Measurements from ENCODE around the gene SLITRK3. TPM values are rescaled to one million over a fixed set of nuclear protein-coding genes. Genes with fewer than 3 reads are reported as not detected.

SLITRK3 gene
- total and polyA plus RNA-seq, 5 experiments from 2014 or later: not detected

GRCh38 chr3:165202995-165203394 lies 6.8 kb upstream of the SLITRK3 start:
- DNase-seq: no peak
- Mint-ChIP-seq H3K27me3 (peaks cover 7 to 21% (median 10%) of the 10 kb centered on the region in 5 donors), H3K27ac (no peak overlapping the region), H3K4me1 (peaks cover 0 to 2% (median 0%) of the 10 kb centered on the region in 4 donors), H3K36me3 (no peaks in the 10 kb centered on the region), H3K4me3 (no peak overlapping the region), H3K9me3 (no peaks in the 10 kb centered on the region)
- POLR2A ChIA-PET: no interaction called here
- ATAC-seq: no peak

GRCh38 chr3:165201964-165202363 lies 5.8 kb upstream of the SLITRK3 start:
- H3K4me3 Mint-ChIP-seq: no peak overlapping the region
- POLR2A ChIA-PET: no interaction called here
- DNase-seq: no peak
- H3K4me1 Mint-ChIP-seq: peaks cover 1 to 6% (median 6%) of the 10 kb centered on the region in 4 donors
- H3K36me3 Mint-ChIP-seq: peaks cover 0 to under 1% (median 0%) of the 10 kb centered on the region in 3 donors
- H3K27me3 Mint-ChIP-seq: peaks cover 14 to 27% (median 16%) of the 10 kb centered on the region in 5 donors
- peaks cover 0 to 2% (median 0%) of the 10 kb centered on the region in 9 donors for H3K9me3 Mint-ChIP-seq
- H3K27ac Mint-ChIP-seq: no peak overlapping the region
- ATAC-seq: no peak

DNA sequence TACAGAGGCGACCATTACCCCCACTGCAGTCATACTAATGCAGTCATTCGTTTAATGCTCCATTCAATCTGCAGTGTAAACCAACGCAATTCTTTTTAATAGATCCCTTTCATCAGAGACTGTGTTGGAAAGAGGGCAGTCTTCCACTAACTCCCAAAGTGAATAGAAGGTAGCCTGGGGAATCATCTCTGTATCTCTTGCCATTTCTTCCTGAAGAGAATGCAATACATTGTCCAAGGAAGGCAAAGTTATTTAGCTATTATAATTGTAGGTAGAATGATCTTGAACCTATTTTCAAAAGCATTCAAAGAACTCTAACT lies 1.3 kb upstream of the SLITRK3 start:
- DNase-seq: no peak
- Mint-ChIP-seq H3K4me3 (peak overlapping the region in 7 of 10 donors; percentile 18 to 92 (median 73)), H3K9me3 (peaks cover 0 to 10% (median 0%) of the 10 kb centered on the region in 9 donors), H3K4me1 (peaks cover 8 to 33% (median 21%) of the 10 kb centered on the region in 4 donors), H3K27ac (no peak overlapping the region), H3K27me3 (peaks cover 38 to 60% (median 52%) of the 10 kb centered on the region in 5 donors), H3K36me3 (peaks cover 2 to 6% (median 5%) of the 10 kb centered on the region in 3 donors)
- no peak for ATAC-seq
- POLR2A ChIA-PET: no interaction called here

DNA sequence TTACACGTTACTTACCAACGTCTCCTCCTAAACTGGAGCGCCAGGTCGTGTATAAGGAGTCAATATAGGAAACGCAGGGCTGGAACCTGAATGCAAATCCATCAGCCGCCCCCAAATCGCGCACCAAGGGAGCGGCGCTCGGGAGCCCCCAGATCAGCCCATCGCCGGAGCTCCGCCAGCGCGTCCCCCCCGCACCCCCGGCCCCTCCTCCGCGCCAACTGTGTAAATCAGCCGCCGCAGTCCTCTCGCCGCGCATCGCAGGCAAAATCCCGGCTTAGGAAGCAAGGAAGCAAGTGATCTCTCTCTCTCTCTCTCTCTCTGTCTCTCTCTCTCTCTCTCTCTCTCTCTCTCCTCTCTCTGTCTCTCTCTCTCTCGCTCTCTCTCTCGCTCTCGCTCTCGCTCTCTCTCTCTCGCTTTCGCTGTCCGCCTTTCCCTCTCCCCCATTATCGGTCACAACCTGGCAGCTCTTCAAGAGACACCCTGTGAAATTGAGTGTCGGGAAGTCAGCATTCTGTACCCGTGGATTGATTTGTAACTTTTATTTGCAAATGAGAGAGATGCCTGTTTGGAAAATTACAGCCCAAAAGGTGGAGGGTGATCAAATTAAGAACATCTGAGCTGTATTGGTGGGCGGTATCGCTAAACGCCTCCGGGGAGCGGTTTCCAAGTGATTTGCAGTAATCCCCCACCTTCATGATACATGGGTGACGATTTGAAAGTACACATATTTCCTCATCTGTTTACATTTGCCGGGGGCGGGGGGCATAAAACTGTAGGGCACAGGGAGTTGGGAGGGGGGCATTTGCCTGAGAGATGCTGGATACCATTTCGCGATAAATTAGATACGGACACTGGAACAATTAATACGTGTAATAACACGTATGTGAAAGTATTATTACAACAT lies 645 bp upstream of the SLITRK3 start:
- Mint-ChIP-seq H3K36me3 (peaks cover 2 to 6% (median 5%) of the 10 kb centered on the region in 3 donors), H3K27ac (peak overlapping the region in 1 of 10 donors; percentile 14), H3K9me3 (peaks cover 0 to 10% (median 0%) of the 10 kb centered on the region in 9 donors), H3K27me3 (peaks cover 38 to 66% (median 55%) of the 10 kb centered on the region in 5 donors), H3K4me1 (peaks cover 8 to 33% (median 21%) of the 10 kb centered on the region in 4 donors), H3K4me3 (peak overlapping the region; percentile 53 to 92 (median 74))
- POLR2A ChIA-PET: no interaction called here
- ATAC-seq (no peak), DNase-seq (no peak)

DNA sequence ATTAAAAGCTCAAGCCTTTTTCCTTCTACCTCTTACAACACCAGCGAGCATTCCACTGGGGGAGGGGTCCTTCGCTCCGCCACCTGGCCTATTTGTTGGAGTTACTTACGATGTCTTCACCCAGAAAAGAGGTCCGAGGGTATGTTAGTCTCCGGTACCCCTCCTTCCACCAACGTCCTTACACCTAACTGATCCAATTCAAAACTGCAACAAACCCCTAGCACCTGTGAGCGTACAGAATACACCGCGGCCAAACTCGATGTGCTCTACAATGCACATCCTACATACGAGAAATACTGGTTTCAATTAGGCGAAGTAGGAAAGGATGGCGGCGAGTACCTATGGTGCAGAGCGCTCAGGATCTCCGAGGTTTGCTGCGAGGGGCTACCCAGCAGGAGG lies 944 bp downstream of the SLITRK3 start:
- peaks cover 2 to 6% (median 5%) of the 10 kb centered on the region in 3 donors for H3K36me3 Mint-ChIP-seq
- H3K9me3 Mint-ChIP-seq: peaks cover 0 to 10% (median 0%) of the 10 kb centered on the region in 9 donors
- DNase-seq (no peak), ATAC-seq (no peak)
- POLR2A ChIA-PET: no interaction called here
- no peak overlapping the region for H3K27ac Mint-ChIP-seq
- peaks cover 39 to 74% (median 57%) of the 10 kb centered on the region in 5 donors for H3K27me3 Mint-ChIP-seq
- peak overlapping the region in 9 of 10 donors; percentile 19 to 73 (median 52) for H3K4me3 Mint-ChIP-seq
- H3K4me1 Mint-ChIP-seq: peaks cover 8 to 33% (median 21%) of the 10 kb centered on the region in 4 donors

- Mint-ChIP-seq H3K9me3 (peaks cover 0 to 10% (median 0%) of the 10 kb centered on the region in 9 donors), H3K27me3 (peaks cover 39 to 77% (median 57%) of the 10 kb centered on the region in 5 donors), H3K27ac (no peak overlapping the region), H3K4me1 (peaks cover 8 to 33% (median 21%) of the 10 kb centered on the region in 4 donors), H3K4me3 (peak overlapping the region in 6 of 10 donors; percentile 19 to 73 (median 52)), H3K36me3 (peaks cover 2 to 6% (median 5%) of the 10 kb centered on the region in 3 donors)
- DNase-seq (no peak), ATAC-seq (no peak)
- POLR2A ChIA-PET: no interaction called here
Measured at GRCh38 chr3:165194511-165195240, 1.5 kb downstream of the SLITRK3 start.

GRCh38 chr3:165193366-165194254 lies 2.6 kb downstream of the SLITRK3 start:
- Mint-ChIP-seq H3K27me3 (peaks cover 38 to 83% (median 61%) of the 10 kb centered on the region in 5 donors), H3K36me3 (peaks cover 2 to 6% (median 5%) of the 10 kb centered on the region in 3 donors), H3K9me3 (peaks cover 0 to 14% (median 0%) of the 10 kb centered on the region in 9 donors), H3K4me1 (peaks cover 8 to 33% (median 21%) of the 10 kb centered on the region in 4 donors), H3K27ac (no peak overlapping the region), H3K4me3 (no peak overlapping the region)
- ATAC-seq: no peak
- no peak for DNase-seq
- POLR2A ChIA-PET: no interaction called here

DNA sequence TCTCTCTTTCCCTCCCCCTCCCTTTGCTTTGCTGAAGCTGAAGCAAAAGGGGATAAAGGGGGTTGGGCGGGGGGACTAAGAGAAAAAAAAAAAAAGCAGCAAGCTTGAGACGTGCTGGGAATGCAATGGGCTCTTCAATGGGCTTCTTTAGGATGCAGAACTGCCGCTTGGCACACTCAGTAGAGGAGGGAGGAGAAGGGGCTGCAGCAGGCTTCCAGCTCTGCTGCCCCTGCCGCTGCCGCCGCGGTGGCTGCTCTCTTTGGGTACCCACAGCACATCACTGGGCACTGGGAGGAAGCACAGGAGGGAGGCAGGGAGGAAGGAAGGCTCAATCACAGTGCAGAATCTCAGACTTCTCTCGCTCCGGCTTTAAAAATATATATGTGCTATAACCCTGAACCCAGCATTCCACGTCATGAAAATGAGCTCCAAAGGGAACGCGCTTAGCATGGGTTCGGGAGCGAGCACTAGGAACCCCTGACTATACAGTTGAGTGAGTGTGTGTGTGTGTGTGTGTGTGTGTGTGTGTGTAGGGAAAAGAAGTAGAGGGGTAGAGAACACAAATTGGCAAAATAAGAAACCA lies 3.5 kb downstream of the SLITRK3 start:
- POLR2A ChIA-PET: no interaction called here

GRCh38 chr3:165191491-165191890 lies 4.7 kb downstream of the SLITRK3 start:
- DNase-seq (no peak), ATAC-seq (no peak)
- Mint-ChIP-seq H3K4me3 (no peak overlapping the region), H3K4me1 (peaks cover 7 to 22% (median 13%) of the 10 kb centered on the region in 4 donors), H3K9me3 (peaks cover 0 to 11% (median 0%) of the 10 kb centered on the region in 9 donors), H3K27ac (no peak overlapping the region), H3K36me3 (peaks cover 0 to 5% (median 5%) of the 10 kb centered on the region in 3 donors), H3K27me3 (peaks cover 29 to 66% (median 48%) of the 10 kb centered on the region in 5 donors)
- POLR2A ChIA-PET: no interaction called here

More for the DNA sequence above, 3.5 kb downstream of the SLITRK3 start:
- Mint-ChIP-seq H3K4me3 (peak overlapping the region in 1 of 10 donors; percentile 62), H3K4me1 (peaks cover 8 to 33% (median 21%) of the 10 kb centered on the region in 4 donors), H3K36me3 (peaks cover 2 to 6% (median 5%) of the 10 kb centered on the region in 3 donors), H3K9me3 (peaks cover 0 to 14% (median 0%) of the 10 kb centered on the region in 9 donors), H3K27me3 (peaks cover 34 to 78% (median 56%) of the 10 kb centered on the region in 5 donors), H3K27ac (no peak overlapping the region)
- DNase-seq: no peak
- ATAC-seq: no peak

- Mint-ChIP-seq H3K4me3 (no peak overlapping the region), H3K36me3 (peaks cover 0 to 5% (median 0%) of the 10 kb centered on the region in 3 donors), H3K27ac (no peak overlapping the region), H3K9me3 (peaks cover 0 to 4% (median 0%) of the 10 kb centered on the region in 9 donors), H3K27me3 (peaks cover 10 to 36% (median 23%) of the 10 kb centered on the region in 5 donors), H3K4me1 (peaks cover 0 to 8% (median 3%) of the 10 kb centered on the region in 4 donors)
- DNase-seq: no peak
- no peak for ATAC-seq
- POLR2A ChIA-PET: no interaction called here
Measured at GRCh38 chr3:165188452-165188851, 7.7 kb downstream of the SLITRK3 start.

GRCh38 chr3:165185707-165186327 lies 10.4 kb downstream of the SLITRK3 start:
- DNase-seq: peak in 4 of 10 donors; percentile 7 to 33 (median 20)
- no peaks in the 10 kb centered on the region for H3K36me3 Mint-ChIP-seq
- H3K27me3 Mint-ChIP-seq: peaks cover 5 to 12% (median 10%) of the 10 kb centered on the region in 5 donors

More at GRCh38 chr3:165185707-165186327, 10.4 kb downstream of the SLITRK3 start:
- peaks cover 0 to 2% (median 0%) of the 10 kb centered on the region in 4 donors for H3K4me1 Mint-ChIP-seq
- no peak overlapping the region for H3K27ac Mint-ChIP-seq
- no peak overlapping the region for H3K4me3 Mint-ChIP-seq
- peak in 1 of 2 donors; percentile 59 for ATAC-seq
- POLR2A ChIA-PET: no interaction called here
- peaks cover 0 to 4% (median 0%) of the 10 kb centered on the region in 9 donors for H3K9me3 Mint-ChIP-seq

Data from naive thymus-derived CD8-positive, alpha-beta T cell (primary cell).